GM21390 (cell line): ENCODE measurements around the gene NRG3.

Experiments
- ATAC-seq: cut with Tn5 transposase; IDR thresholded peaks from one replicate; pipeline ENCODE4 v1.9.1; 2021; ENCODE audit not compliant: unreplicated experiment

NRG3 gene

DNA sequence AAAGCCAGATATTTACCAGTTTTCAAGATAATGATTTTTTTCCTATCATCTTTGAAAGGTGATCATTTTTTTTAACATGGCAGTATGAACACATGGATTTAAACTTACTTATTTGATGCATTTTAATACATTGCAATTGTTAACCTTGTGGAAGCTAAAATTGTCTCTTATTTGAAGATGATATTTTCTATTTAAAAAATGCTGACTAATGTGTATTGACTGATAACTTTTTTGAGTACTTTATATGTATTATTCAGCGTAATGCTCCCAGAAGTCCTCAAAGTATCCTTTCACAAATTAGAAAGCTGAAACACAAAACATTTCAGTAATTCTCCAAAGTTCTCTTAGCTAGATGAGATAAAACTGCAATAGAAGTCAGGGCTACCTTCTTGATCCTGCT lies 677.3 kb downstream of the NRG3 start:
- ATAC-seq: no peak

DNA sequence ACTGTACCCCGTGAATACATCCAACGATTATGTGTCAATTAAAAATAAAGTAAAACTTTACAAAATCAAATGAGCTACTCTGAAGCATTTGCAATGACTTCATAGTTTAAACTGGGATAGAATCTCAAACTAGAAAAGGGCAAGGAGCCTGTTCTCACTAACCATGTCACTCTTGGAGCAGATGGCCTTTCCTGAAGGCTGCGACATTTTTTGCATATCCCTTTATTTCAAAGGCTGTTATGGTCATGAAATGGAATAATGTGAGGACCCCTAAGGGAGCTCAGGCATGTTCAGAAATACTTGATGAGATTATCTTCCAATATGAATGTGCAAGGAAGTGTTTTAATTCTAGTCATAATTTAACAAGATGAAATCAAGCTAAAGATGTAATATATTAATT lies 679.4 kb downstream of the NRG3 start:
- ATAC-seq: no peak

DNA sequence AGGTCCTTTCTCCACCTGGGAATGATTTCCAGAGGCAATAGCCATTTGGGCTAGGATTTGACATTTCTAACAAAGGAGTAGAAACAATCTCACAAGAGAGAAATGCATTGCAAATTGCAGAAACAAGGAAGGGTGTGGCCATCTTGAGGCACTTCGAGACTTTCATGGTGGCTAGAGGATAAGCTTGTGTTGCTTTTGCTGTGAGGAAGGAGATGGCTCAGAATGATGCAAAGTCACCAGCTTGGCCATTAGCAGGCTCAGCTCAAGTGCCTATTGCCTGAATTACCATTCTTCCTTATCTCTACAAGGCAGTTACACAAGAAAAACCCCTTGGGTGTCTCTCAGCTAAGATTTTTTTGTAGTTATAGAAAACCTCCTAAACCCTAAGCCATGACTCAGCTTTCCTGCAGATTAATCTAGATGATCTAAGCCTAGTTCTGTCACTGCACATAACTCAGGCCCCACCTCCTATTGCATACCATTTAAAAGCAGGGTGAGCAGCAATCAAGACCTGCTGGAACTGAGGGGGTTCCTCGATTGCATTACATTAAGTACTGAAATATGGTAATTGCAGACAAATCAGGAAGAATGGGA lies 683.1 kb downstream of the NRG3 start:
- no peak for ATAC-seq

DNA sequence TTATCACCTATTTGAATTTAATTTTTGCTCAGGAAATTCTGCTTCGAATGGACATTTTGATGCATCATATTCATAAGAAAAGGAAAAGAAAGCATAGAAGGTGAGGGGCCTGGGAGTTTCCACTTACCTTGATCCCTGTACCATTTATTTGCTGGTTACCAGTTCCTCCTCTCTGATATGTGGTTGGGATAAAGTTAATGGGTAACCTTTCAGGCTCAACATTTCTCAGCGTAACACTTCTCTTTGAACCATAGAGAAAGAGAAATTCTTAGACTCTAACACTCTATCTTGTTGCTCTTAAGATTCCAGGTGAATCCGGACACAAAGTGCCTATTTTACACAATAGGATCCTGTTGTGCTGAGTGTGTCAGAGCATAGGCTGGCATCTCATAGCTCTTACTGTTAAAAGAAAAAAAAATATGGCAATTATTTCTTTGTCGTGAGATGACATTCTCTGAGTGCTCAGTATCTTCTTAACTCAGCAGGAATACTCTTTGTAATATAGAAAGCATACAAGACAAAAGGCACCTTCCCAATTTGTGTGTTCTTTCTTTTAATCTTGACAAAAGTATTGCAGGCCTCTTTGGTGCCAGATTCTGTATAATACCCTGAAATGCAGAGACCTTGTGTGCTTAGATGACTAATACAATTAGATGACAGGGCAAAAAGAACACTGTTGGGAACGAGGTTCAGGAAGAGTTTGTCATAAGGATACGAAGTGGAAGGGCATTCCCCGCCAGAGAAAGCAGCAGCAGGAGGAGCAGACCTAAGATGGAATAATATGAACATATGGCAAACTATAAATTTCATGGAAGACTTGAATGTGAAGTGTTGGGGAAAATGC lies 689.6 kb downstream of the NRG3 start:
- no peak for ATAC-seq

DNA sequence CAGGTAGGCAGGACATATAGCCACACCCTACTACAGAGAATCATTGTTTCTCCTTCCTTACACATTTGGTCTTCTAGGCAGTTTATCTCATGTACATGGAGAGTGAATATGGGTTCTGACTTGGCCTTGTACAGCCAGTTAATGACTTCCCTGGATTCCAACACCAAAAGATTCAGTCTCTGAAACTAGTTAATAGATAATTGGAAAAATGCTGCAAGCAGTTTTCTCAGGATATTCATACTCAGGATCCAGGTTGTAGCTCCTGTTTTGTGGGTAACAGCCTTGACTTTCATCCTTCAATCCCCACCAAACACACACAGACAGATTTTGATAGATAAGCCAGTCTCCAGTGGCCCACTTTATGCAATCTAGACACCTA lies 690.2 kb downstream of the NRG3 start:
- ATAC-seq: no peak

DNA sequence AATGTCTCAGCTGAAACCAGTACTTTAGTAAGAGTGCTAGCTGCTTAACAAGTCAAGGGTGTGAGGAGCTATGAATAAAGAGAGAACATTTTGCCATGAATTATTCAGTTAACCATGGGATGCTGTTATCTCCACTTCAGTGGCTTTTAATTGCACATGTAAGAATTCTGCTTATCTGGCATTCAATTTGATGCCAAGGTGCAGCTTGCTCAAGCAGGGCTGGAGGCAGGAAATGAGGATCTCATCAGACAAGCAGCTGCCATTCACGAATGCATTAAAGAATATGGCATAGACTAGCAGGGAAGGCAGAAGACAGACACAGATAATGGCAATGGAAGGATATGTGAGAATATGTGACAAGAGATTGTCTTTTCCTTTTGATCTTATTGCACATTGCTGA lies 697.8 kb downstream of the NRG3 start:
- no peak for ATAC-seq

DNA sequence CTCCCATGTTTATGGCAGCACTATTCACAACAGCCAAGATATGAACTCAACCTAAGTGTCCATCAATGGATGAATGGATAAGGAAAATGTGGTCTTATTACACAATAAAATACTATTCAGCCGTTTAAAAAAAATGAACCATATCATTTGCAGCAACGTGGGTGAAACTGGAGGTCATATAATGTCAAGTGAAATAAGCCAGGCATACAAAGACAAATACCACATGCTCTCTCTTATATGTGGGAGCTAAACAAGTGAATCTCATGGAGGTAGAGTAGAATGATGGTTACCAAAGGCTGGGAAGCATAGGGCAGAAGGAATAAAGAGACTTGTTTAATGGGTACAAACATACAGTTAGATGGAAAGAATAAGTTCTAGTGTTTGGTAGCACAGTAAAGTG lies 699.1 kb downstream of the NRG3 start:
- ATAC-seq: no peak

DNA sequence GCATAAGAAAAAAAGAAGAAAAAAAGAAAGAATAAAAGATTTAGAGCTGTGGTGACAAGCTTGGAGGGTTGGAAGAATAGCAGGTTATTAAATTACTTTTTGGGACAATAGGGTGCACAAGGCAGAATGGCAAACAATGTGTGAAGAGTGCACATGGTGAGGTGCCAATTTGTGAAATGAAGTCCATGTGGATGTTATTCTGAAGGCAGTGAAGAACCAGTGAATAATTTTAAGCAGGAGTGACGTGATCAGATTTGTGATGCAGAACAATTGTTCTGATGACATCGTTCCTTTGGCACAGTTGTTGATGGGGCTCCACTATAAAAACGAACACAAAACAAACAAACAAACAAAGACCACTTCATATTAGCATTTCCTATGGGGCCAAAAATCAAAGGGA lies 700.3 kb downstream of the NRG3 start:
- ATAC-seq: no peak

DNA sequence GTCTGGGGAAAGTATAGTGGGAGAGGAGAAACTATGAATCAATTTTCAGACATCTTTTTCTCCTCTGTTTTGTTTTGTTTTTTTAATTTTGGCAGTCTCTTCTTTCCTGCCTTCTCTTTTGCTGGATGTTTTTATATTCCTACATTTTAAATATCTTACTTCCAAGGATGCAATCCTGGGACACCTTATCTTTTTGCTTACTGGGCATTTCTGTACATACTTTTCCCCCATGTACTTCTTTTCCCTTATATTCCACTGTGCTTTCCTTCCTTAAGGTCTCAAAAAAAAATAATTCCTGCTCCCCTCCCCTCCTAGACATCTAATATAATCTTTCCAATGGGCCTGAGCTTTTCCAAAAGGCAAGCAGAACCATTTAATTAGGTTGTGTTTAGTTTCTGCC lies 701.1 kb downstream of the NRG3 start:
- ATAC-seq: no peak

DNA sequence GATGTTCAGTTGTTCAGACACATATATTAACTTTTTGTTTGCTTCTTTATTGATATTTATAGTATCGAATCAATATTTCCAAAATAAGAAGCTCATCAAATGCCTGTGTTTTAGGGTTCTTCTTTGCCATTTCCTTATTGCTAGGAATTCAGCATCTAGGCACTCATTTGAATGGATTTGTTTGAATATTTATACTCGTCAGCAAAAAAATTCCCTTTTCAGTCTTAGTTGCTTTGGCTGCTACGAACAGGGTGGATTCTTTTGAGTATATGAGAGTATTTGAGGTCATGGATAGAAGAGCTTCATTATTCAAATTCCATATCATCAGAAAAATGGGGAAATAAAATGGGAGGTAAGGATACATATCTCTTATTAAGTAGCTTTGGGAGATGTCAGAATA lies 706.9 kb downstream of the NRG3 start:
- ATAC-seq: no peak

DNA sequence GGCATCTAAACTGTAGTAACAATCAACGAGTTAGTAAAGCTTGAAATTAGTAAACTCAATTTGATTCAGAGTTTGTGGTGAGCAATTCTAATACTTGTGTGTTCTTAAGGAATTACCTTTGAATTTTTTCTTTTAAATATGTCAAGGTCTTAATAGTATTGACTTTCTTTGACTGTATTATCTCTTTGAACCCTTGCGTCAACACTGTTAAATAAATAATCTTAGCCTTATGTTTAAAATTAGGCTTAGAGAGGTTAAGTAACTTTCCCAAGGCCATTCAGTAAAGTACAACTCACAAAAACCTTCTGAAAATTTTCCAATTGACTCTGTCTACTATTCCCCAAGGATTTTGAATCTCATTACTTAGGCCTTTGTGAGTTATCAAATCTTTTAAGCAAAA lies 716.4 kb downstream of the NRG3 start:
- no peak for ATAC-seq

DNA sequence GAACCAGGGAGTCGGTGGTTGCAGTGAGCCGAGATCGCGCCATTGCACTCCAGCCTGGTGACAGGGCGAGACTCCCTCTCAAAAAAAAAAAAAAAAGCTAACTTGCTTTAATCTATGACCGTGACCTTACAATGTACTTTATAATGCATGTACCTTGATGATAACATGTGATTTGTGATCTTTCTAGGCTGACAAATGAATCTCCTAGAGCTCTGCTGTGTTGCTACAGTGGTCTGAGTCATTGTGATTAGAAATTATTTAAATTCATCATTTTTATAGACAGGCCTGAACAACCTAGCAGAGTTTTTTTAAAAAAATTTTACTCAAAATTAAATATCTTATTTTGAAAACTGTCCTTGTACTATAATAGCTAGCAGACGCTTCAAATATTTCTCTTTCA lies 722.8 kb downstream of the NRG3 start:
- ATAC-seq: no peak

DNA sequence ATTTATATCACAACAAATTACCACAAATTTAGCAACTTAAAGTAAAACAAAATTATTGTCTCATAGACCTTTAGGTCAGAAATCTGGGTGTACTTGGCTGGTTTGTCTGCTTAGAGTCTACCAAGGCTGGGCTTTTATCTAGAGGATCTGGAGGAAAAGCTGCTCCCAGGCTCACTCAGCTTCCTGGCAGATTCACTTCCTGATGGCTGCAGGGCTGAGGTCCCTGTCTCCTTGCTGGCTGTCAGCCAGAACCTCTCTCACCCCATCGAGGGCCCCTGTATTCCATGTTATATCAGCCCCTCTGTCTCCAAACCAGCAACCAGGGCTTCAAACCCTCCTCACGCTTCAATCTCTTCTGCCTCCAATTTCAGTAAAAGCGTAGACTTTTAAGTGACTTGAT lies 734.9 kb downstream of the NRG3 start:
- ATAC-seq: no peak

DNA sequence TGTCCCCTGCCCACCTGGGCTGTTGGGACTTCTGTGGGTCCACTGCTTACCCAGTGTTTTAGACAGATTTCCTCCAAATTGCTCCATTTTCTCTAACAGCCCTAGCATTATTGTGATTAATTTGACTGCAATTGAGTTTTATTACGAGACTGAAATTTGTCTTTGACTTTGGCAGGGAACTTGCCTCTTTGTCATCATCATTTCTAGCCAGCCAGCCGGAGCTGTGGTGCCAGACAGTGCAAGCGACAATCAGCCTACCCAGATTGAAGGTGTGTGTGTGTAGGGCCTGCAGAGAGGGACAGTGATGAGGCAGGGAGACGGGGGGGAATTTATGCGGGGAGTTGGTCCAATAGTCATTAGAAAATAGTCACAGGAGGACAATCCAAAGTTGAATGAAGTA lies 743.0 kb downstream of the NRG3 start:
- ATAC-seq: no peak

DNA sequence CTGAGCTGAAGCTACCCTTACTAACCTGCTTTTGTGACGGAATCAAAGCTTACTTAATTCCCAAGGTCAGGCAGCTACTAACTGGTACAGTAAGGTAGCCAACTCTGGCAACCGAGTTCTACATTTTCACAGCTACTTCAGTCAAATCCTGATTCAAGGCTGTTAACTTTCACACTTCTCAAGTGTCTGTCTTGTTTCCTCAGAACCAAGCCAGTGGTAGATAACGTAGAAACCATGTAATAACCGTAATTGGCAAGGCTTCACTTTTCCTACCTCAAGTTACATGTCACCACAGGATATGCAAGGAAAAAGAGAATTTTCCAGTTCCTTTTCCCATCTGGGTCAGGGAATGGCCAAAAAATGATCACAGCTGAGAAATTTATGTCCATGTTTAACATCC lies 746.7 kb downstream of the NRG3 start:
- ATAC-seq: no peak

DNA sequence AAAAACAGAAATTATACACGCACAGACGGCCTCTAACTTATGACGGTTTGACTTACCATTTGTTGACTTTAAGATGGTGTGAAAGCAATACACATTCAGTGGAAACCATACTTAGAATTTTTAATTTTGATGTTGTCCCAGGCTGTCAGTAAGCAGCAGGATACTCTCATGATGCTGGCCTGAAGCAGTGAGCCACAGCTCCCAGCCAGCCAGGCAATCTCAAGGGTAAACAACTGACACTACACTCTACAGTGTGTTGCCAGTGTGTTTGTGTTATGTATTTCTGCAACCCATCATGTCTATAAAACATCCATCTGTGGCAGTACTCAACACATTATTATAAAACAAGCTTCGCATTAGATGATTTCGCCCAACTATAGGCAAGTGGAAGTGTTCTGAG lies 747.5 kb downstream of the NRG3 start:
- ATAC-seq: no peak

DNA sequence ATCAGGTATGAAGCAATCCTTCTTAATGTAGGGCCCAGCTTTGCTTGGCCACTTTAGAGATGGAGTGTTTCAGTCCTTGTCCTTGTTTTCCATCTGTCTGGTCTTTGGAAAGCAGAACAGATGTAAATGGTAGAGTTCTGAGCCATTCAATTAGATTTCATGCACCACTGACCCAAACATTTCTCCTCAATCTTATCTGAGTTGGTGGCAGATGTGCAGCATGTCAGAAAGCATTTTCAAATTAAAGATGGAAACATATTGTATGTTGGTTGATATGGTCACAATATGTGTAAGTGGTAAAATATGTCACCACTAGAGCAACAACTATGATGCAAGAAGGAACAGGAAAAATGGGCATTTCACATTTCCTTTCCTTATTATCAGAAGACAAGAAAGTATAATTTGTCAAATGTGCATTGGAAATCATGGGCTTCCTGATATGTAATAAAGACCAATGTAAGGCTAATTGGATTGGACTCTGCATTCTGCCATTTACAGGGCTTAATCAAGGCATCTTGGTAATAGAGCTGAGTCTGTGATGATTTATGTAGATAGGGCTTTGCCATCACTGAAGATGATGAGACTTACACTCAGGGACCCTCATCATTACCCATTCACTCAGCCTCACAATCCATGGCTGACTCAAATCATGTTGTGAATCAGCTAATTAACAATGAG lies 750.7 kb downstream of the NRG3 start:
- no peak for ATAC-seq

DNA sequence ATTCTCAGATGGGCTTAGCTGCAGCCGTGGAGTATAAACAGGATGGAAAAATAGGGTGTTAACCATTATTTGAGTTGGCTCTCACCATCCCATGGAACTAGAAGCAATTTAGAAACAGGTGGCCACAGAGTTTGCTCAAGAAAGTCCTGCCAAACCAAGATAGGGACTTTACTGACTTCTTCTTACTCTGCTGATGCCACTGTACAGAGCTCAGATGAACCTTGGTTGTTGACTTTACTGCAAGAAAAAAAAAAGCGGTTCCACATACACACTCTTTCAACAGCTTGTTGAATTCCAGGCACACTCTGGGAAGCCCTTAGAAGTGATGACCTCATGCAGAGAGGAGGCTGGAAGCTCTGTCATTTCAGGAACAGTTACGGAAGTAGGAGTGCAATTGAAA lies 753.4 kb downstream of the NRG3 start:
- ATAC-seq: no peak

DNA sequence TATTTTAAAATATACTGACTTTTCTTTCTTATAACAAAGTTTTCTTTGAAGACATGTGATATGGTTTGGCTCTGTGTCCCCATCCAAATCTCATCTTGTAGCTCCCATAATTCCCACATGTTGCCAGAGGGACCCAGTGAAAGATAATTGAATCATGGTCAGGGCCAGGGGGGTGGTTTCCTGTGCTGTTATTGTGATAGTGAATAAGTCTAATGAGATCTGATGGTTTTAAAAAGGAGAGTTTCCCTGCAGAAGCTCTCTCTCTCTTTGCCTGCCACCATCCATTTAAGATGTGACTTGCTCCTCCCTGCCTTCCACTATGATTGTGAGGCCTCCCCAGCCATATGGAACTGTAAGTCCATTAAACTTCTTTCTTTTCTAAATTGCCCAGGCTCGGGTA lies 768.1 kb downstream of the NRG3 start:
- ATAC-seq: no peak

DNA sequence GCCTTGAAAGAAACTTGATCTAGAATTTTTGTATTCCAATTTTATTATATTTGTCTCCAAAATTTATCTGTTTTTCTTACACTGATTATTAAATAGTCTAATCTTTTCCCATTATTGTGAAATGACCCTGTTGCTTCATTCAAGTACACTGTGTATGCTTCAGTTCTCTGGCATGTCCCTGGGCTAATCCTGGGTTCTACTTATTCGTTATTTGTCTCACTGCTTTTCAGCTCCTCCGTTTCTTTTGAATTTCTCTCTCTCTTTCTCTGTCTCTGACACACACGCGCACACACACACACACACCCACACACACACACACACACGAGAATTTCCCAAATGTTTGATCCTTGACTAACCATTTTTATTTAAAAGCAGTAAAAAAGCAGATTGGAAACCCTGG lies 768.6 kb downstream of the NRG3 start:
- ATAC-seq: no peak

DNA sequence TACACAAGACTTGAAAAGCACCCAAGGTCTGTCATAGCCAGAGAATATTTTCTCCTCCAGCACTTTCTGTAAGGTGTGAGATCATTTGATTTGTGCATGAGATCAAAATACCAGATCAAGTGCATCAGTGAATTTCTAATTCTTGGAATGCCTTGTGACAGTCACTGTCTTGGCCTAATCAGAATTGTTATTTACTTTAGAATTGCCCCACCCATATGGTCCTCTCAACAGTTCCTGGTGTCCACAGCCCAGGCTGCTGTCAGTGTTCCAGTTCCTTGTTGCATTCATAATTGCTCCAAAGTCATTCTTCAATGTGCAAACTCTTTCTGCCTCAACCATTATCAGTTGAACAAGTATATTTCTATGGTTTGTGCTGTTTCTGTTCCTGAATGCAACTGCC lies 770.2 kb downstream of the NRG3 start:
- no peak for ATAC-seq
